Coronary artery (tissue), 2 donors: ENCODE results near the gene KCNQ4.

Source experiments
- DNase-seq: peaks from one replicate; pipeline ENCODE4 v3.0.0-alpha.2; 2017; ENCODE audit warnings: low spot score
- H3K27ac ChIP-seq, 2 donors: fragments of 200-600 bp; sonication (generic); one replicate each; pipeline ENCODE4 v1.5.1; 2016 to 2019
- H3K4me3 ChIP-seq: fragments of 200-600 bp; sonication (generic); 2 replicates; pipeline ENCODE4 v1.5.1; 2016; ENCODE audit warnings: mild to moderate bottlenecking, moderate library complexity
- TF ChIP-seq, protein P1 (sequence below): fragments of 200-600 bp; sonication (generic); IDR thresholded peaks from one replicate; pipeline ENCODE4 v1.5.1; 2019; ENCODE audit warnings: antibody characterized with exemption

Gene KCNQ4

DNA sequence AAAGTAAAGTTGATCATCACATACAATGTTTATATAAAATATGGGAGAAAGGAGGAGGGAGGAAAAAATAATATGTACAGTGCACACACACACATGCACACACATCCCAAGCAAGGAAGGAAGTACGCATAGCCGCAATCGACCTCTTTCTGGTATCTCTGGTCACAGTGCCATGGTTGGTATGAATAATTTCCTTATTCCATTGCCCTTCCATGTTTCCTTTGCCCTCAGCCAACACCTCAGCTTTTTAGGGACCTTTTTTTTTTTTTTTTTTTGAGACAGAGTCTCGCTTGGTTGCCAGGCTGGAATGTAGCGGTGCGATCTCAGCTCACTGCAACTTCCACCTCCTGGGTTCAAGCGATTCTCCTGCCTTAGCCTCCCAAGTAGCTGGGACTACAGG is 58.0 kb downstream of the KCNQ4 start:
- TF ChIP-seq, protein P1, sequence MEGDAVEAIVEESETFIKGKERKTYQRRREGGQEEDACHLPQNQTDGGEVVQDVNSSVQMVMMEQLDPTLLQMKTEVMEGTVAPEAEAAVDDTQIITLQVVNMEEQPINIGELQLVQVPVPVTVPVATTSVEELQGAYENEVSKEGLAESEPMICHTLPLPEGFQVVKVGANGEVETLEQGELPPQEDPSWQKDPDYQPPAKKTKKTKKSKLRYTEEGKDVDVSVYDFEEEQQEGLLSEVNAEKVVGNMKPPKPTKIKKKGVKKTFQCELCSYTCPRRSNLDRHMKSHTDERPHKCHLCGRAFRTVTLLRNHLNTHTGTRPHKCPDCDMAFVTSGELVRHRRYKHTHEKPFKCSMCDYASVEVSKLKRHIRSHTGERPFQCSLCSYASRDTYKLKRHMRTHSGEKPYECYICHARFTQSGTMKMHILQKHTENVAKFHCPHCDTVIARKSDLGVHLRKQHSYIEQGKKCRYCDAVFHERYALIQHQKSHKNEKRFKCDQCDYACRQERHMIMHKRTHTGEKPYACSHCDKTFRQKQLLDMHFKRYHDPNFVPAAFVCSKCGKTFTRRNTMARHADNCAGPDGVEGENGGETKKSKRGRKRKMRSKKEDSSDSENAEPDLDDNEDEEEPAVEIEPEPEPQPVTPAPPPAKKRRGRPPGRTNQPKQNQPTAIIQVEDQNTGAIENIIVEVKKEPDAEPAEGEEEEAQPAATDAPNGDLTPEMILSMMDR = no peak
- H3K27ac ChIP-seq = no peak overlapping the region
- no peak for DNase-seq

DNA sequence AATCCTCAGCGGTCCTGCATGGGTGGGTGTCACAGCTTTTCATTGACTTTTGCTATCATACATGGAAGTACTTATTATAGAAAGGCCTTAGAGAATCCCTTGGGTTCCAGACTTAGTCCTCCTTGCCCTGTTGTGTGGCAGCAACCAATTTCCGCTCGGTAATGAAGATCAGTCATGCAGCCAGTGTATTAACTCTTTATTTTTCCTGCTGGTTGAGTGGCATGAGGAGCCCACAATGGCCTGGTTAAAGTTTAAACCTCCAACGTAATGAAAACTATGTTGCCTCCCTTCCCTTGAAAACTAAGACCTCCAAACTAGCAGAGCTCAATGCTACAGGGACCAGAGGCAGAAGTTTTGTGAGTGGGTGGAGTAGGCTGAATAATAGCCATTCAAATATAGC is 58.6 kb downstream of the KCNQ4 start:
- TF ChIP-seq, protein P1 = no peak
- Histone ChIP-seq H3K27ac (no peak overlapping the region), H3K4me3 (no peak overlapping the region)
- no peak for DNase-seq

More for the DNA sequence above, 58.0 kb downstream of the KCNQ4 start:
- no peak overlapping the region for H3K4me3 ChIP-seq

- DNase-seq = no peak
- H3K27ac ChIP-seq = no peak overlapping the region
- H3K4me3 ChIP-seq = no peak overlapping the region
- TF ChIP-seq, protein P1 = no peak
Measured at GRCh38 chr1:40842691-40843090, 59.1 kb downstream of the KCNQ4 start.

DNA sequence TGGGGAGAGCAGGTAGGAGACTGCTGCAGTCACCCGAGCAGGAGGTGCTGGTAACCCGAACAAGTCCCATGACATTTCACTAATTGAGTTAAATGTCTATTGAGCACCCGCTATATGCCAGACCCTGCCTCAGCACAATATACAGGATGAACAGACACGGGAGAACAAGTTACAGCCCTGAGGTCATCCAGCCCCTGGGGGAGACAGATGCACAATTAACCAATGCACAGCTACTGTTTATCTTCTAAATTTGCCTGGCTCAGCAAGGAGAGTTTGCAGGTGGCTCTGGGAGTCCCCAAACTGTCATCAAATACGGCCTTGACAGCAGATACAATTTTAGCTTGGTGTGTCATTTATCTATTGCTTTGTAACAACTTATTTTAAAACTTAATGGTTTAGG is 60.5 kb downstream of the KCNQ4 start:
- no peak for DNase-seq
- no peak overlapping the region for H3K4me3 ChIP-seq
- TF ChIP-seq, protein P1 = no peak

GRCh38 chr1:40844887-40845878 is 61.6 kb downstream of the KCNQ4 start:
- DNase-seq = no peak
- TF ChIP-seq, protein P1 = no peak
- H3K4me3 ChIP-seq = no peak overlapping the region
- no peak overlapping the region for H3K27ac ChIP-seq

More for the DNA sequence above, 60.5 kb downstream of the KCNQ4 start:
- H3K27ac ChIP-seq = no peak overlapping the region

DNA sequence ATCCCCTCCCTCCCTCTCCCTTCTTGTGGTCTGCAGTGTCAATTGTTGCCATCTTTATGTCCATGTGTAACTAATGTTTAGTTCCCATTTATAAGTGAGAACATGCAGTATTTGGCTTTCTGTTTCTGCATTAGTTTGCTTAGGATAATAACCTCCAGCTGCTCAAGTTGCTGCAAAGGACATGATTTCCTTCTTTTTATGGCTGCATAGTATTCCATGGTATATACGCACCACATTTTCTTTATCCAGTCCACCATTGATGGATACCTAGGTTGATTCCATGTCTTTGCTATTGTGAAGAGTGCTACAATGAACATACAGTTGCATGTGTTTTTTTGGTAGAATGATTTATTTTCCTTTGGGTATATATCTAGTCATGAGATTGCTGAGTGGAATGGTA is 62.3 kb downstream of the KCNQ4 start:
- H3K27ac ChIP-seq = no peak overlapping the region
- no peak overlapping the region for H3K4me3 ChIP-seq
- TF ChIP-seq, protein P1 = no peak
- DNase-seq = no peak
